H1 (cell line): Measurements from ENCODE around the gene DNAH1. TPM values are rescaled to one million over a fixed set of nuclear protein-coding genes. Genes with fewer than 3 reads are reported as not detected.

Experiments
- CTCF ChIA-PET: fragments of 300-600 bp; sonication (Branson Sonifier 250); formaldehyde crosslinking; loops from one replicate; lab custom pipeline; 2021; ENCODE audit not compliant: partially characterized antibody; lab: Charles Lee
- POLR2A ChIA-PET: fragments of 300-600 bp; sonication (Branson Sonifier 250); formaldehyde crosslinking; loops from one replicate; lab custom pipeline; 2021; ENCODE audit warnings: inconsistent platforms; ENCODE audit not compliant: partially characterized antibody; lab: Charles Lee
- DNase-seq, 2 experiments: peaks; one replicate each; pipeline versions ENCODE4 v3.0.0 to v3.0.0-alpha.2; 2010 to 2022; ENCODE audit warnings: low spot score in 2 of 2, low read depth in 1 of 2, mixed read lengths in 1 of 2
- FAIRE-seq: peaks from 2 replicates; lab custom pipeline; 2011; peaks lifted over from hg19 to GRCh38; lab: Jason Lieb, UNC
- H2AFZ ChIP-seq: 2 replicates; pipeline ENCODE4 v1.8.1; 2012; ENCODE audit warnings: low read length, inconsistent platforms
- H2AK5ac ChIP-seq: 2 replicates; pipeline ENCODE4 v1.6.1; 2013; ENCODE audit warnings: low read depth, low read length
- H2BK120ac ChIP-seq: replicated peaks from 2 replicates; pipeline ENCODE3; 2013; ENCODE audit warnings: low read depth, low read length, inconsistent platforms
- H2BK12ac ChIP-seq: 2 replicates; pipeline ENCODE4 v1.6.1; 2013; ENCODE audit warnings: low read depth, low read length
- H2BK15ac ChIP-seq: 2 replicates; pipeline ENCODE4 v1.6.1; 2013; ENCODE audit warnings: low read length
- H2BK20ac ChIP-seq: 2 replicates; pipeline ENCODE4 v1.6.1; 2013; ENCODE audit warnings: low read length
- H2BK5ac ChIP-seq: 2 replicates; pipeline ENCODE4 v1.6.1; 2013; ENCODE audit warnings: low read depth, low read length
- H3K14ac ChIP-seq: 2 replicates; pipeline ENCODE4 v1.6.1; 2013; ENCODE audit warnings: inconsistent platforms; ENCODE audit not compliant: insufficient read length
- H3K18ac ChIP-seq: 2 replicates; pipeline ENCODE4 v1.6.1; 2013; ENCODE audit warnings: low read length; ENCODE audit errors: extremely low read depth
- H3K23ac ChIP-seq: 2 replicates; pipeline ENCODE4 v1.6.1; 2013; ENCODE audit warnings: inconsistent platforms; ENCODE audit not compliant: insufficient read length
- H3K23me2 ChIP-seq: 2 replicates; pipeline ENCODE4 v1.6.1; 2013; ENCODE audit warnings: low read depth, low read length
- H3K27ac ChIP-seq: 2 replicates; pipeline ENCODE4 v1.6.1; 2011; ENCODE audit warnings: low read depth, low read length, inconsistent platforms
- H3K27me3 ChIP-seq, 4 experiments: replicated peaks in 1 of 4; 1 replicate in 1 of 4; 2 replicates in 3 of 4; pipeline versions ENCODE4 v1.6.1 to v1.8.1; 2011 to 2013; ENCODE audit warnings: low read length in 3 of 4, mild to moderate bottlenecking in 3 of 4, inconsistent platforms in 2 of 4, mixed read lengths in 2 of 4, moderate library complexity in 1 of 4; ENCODE audit not compliant: control insufficient read depth in 3 of 4, insufficient read depth in 3 of 4; ENCODE audit errors: extremely low read depth in 1 of 4
- H3K36me3 ChIP-seq, 4 experiments: 2 replicates each; pipeline versions ENCODE4 v1.6.1 to v1.8.1; 2011 to 2013; ENCODE audit warnings: mild to moderate bottlenecking in 4 of 4, low read length in 3 of 4, moderate library complexity in 2 of 4, control low read depth in 1 of 4, inconsistent platforms in 1 of 4; ENCODE audit not compliant: insufficient read depth in 4 of 4, control insufficient read depth in 2 of 4
- H3K4ac ChIP-seq: replicated peaks from 2 replicates; pipeline ENCODE3; 2013; ENCODE audit warnings: low read length, low read depth, mixed read lengths, inconsistent platforms; ENCODE audit not compliant: insufficient read length
- H3K4me1 ChIP-seq, 4 experiments: replicated peaks in 1 of 4; 1 replicate in 1 of 4; 2 replicates in 3 of 4; pipeline versions ENCODE4 v1.6.1 to v1.8.1; 2011 to 2013; ENCODE audit warnings: low read length in 3 of 4, inconsistent platforms in 2 of 4, mixed read lengths in 1 of 4; ENCODE audit not compliant: insufficient read depth in 4 of 4, control insufficient read depth in 3 of 4
- H3K4me2 ChIP-seq, 2 experiments: 2 replicates each; pipeline versions ENCODE4 v1.6.1 to v1.8.1; 2011 to 2013; ENCODE audit warnings: low read depth in 2 of 2, low read length in 2 of 2, control low read depth in 1 of 2, inconsistent platforms in 1 of 2, mild to moderate bottlenecking in 1 of 2; ENCODE audit not compliant: insufficient read depth in 1 of 2
- H3K4me3 ChIP-seq, 4 experiments: fragments of 200-600, 300-600 bp in 1 of 4; sonication (generic), shearing (Covaris generic), sonication (Bioruptor Twin) in 1 of 4; 2 replicates each; pipeline versions ENCODE4 v1.5.1 to v1.8.1; 2011 to 2016; ENCODE audit warnings: low read length in 4 of 4, low read depth in 3 of 4, control low read depth in 2 of 4, inconsistent platforms in 2 of 4, mild to moderate bottlenecking in 2 of 4, mixed read lengths in 1 of 4, moderate library complexity in 1 of 4; ENCODE audit not compliant: insufficient read depth in 2 of 4; ENCODE audit errors: extremely low read depth in 1 of 4
- H3K56ac ChIP-seq: replicated peaks from 2 replicates; pipeline ENCODE3; 2013; ENCODE audit warnings: low read depth, mild to moderate bottlenecking, mixed read lengths, low read length, inconsistent platforms; ENCODE audit not compliant: insufficient read length
- H3K79me1 ChIP-seq: 2 replicates; pipeline ENCODE4 v1.6.1; 2013; ENCODE audit warnings: low read depth, low read length, control low read depth
- H3K79me2 ChIP-seq, 2 experiments: 2 replicates each; pipeline versions ENCODE4 v1.6.1 to v1.8.1; 2012 to 2013; ENCODE audit warnings: low read length in 2 of 2, mild to moderate bottlenecking in 2 of 2, inconsistent platforms in 1 of 2; ENCODE audit not compliant: insufficient read depth in 2 of 2, control insufficient read depth in 1 of 2
- H3K9ac ChIP-seq, 4 experiments: replicated peaks in 1 of 4; 1 replicate in 1 of 4; 2 replicates in 3 of 4; pipeline versions ENCODE4 v1.6.1 to v1.8.1; 2011 to 2013; ENCODE audit warnings: low read depth in 3 of 4, low read length in 3 of 4, control low read depth in 2 of 4, mild to moderate bottlenecking in 2 of 4, moderate library complexity in 2 of 4, inconsistent platforms in 1 of 4; ENCODE audit errors: extremely low read depth in 1 of 4
- H3K9me3 ChIP-seq, 2 experiments: 2 replicates each; pipeline versions ENCODE4 v1.6.1 to v1.8.1; 2012 to 2013; ENCODE audit warnings: mild to moderate bottlenecking in 2 of 2, moderate library complexity in 2 of 2, control low read depth in 1 of 2, inconsistent platforms in 1 of 2, low read depth in 1 of 2, low read length in 1 of 2, mixed read lengths in 1 of 2; ENCODE audit not compliant: insufficient read depth in 2 of 2
- H4K20me1 ChIP-seq, 2 experiments: replicated peaks in 1 of 2; 2 replicates each; pipeline versions ENCODE3 to v1.8.1; 2011 to 2013; ENCODE audit warnings: inconsistent platforms in 2 of 2, low read length in 2 of 2, mild to moderate bottlenecking in 1 of 2; ENCODE audit not compliant: insufficient read depth in 2 of 2, control insufficient read depth in 1 of 2
- H4K5ac ChIP-seq: 2 replicates; pipeline ENCODE4 v1.6.1; 2013; ENCODE audit warnings: low read length, low read depth, mixed read lengths, inconsistent platforms; ENCODE audit not compliant: insufficient read length
- H4K8ac ChIP-seq: 2 replicates; pipeline ENCODE4 v1.8.0; 2013; ENCODE audit warnings: mild to moderate bottlenecking, moderate library complexity, low read length, inconsistent platforms; ENCODE audit not compliant: insufficient read depth; ENCODE audit errors: extremely low read depth
- H4K91ac ChIP-seq: replicated peaks from 2 replicates; pipeline ENCODE3; 2013; ENCODE audit warnings: low read length, mixed read lengths, inconsistent platforms; ENCODE audit not compliant: insufficient read length
- CBX5 ChIP-seq: fragments of 300-800, 300-1000 bp; sonication (generic); IDR thresholded peaks from 2 replicates; pipeline ENCODE4 v1.7.1; 2016; ENCODE audit warnings: antibody characterized with exemption, low read length, low read depth
- CHD2 ChIP-seq: IDR thresholded peaks from 2 replicates; pipeline ENCODE4 v1.6.1; 2012; ENCODE audit warnings: low read length, improper control_type of control experiment
- FOSL1 ChIP-seq: IDR thresholded peaks from 2 replicates; pipeline ENCODE4 v1.6.1; 2011; ENCODE audit warnings: mild to moderate bottlenecking, low read depth, low read length, moderate library complexity; ENCODE audit not compliant: insufficient read depth
- HDAC6 ChIP-seq: IDR thresholded peaks from one replicate; pipeline ENCODE4 v1.7.1; 2012; ENCODE audit warnings: low read depth, mild to moderate bottlenecking, inconsistent platforms, low read length, moderate library complexity
- NANOG ChIP-seq: IDR thresholded peaks from 2 replicates; pipeline ENCODE4 v1.6.1; 2011; ENCODE audit warnings: low read length, low read depth, mild to moderate bottlenecking, inconsistent platforms; ENCODE audit not compliant: insufficient read depth, poor library complexity, severe bottlenecking
- RNF2 ChIP-seq: fragments of 200-900, 300-1000 bp; sonication (generic); IDR thresholded peaks from 2 replicates; pipeline ENCODE4 v1.7.1; 2016; ENCODE audit warnings: borderline replicate concordance, low read depth, mild to moderate bottlenecking, antibody characterized with exemption, low read length; ENCODE audit not compliant: poor library complexity, severe bottlenecking; ENCODE audit errors: missing control alignments
- USF2 ChIP-seq: IDR thresholded peaks from 2 replicates; pipeline ENCODE4 v1.6.1; 2011; ENCODE audit warnings: low read length, improper control_type of control experiment
- YY1 ChIP-seq: IDR thresholded peaks from 2 replicates; pipeline ENCODE4 v1.6.1; 2011; ENCODE audit warnings: low read depth, mild to moderate bottlenecking, low read length
- WGBS, 2 experiments: shearing (Covaris generic) in 1 of 2; methylation state at CpG; one replicate each; pipeline versions ENCODE4 v1.1.6 to v1.1.7; 2013 to 2015; ENCODE audit warnings: low lambda C conversion rate in 2 of 2, mixed read lengths in 2 of 2, inconsistent platforms in 1 of 2, low coverage in 1 of 2, missing lambda C conversion rate in 1 of 2; ENCODE audit not compliant: insufficient replicate concordance in 2 of 2, insufficient coverage in 1 of 2, insufficient read length in 1 of 2; ENCODE audit errors: extremely low coverage in 1 of 2, missing lambda C conversion rate in 1 of 2; 5-methylcytosine and 5-hydroxymethylcytosine counted together
- polyA plus RNA-seq, 7 experiments: library from polyadenylated mRNA; depleted of rRNA in 3 of 7; stranded (reverse) in 5 of 7; unstranded in 2 of 7; fragments of >200 nt in 5 of 7; fragments of 200-250 nt in 2 of 7; gene quantifications; 1 replicate in 5 of 7; 2 replicates in 1 of 7; 4 replicates in 1 of 7; pipeline versions ENCODE4 v1.2.1 to v1.2.3, GENCODE V29; 2011 to 2013; ENCODE audit warnings: missing spikeins in 2 of 7, mixed read lengths in 2 of 7
- total RNA-seq: library from RNA; stranded (reverse); fragmentation: NEBNext Ultra II Directional; extraction: Animal tissue kit (Norgen Biotek cat#: 25700); gene quantifications from 2 replicates; pipeline ENCODE4 v1.2.1, GENCODE V29; 2021

The DNAH1 gene
- total and polyA plus RNA-seq, 2 of the 8 experiments (the other 6 are each of a cell fraction or from before 2014, with no cell fraction given), result 1.0 to 1.5 TPM

GRCh38 chr3:52295671-52296208 lies 20.4 kb upstream of the DNAH1 start:
- no peak overlapping the region; the same call in 1 of the 2 replicates for H3K27ac ChIP-seq
- 92% methylated on average over 5 of the region's 5 CpGs; no CpG with 5 or more reads in 1 of the 2 experiments for WGBS, 2 experiments
- no peaks in the 10 kb centered on the region for H3K36me3 ChIP-seq
- H3K56ac ChIP-seq, result no peak overlapping the region
- peaks cover 0 to 26% (median 20%) of the 10 kb centered on the region in 4 experiments; a peak in 6 of 7 replicates for H3K4me1 ChIP-seq
- no peak overlapping the region for H3K18ac ChIP-seq
- H3K27me3 ChIP-seq, result peaks cover 0 to 8% (median 2%) of the 10 kb centered on the region in 4 experiments; a peak in 3 of 7 replicates
- FAIRE-seq (no peak), DNase-seq (no peak)
- H4K20me1 ChIP-seq, result no peaks in the 10 kb centered on the region
- H2AK5ac ChIP-seq, result no peak overlapping the region
- H4K8ac ChIP-seq, result no peak overlapping the region
- H3K4me3 ChIP-seq, result no peak overlapping the region
- no peaks in the 10 kb centered on the region for H3K79me2 ChIP-seq
- H3K23ac ChIP-seq, result no peak overlapping the region
- H4K5ac ChIP-seq, result no peak overlapping the region
- H4K91ac ChIP-seq, result no peak overlapping the region
- no peak overlapping the region for H2AFZ ChIP-seq
- H2BK5ac ChIP-seq, result no peak overlapping the region
- POLR2A ChIA-PET, result interaction anchor here (0.9 to 6.0 kb wide), 3 partner anchors 15 to 300 kb away, joined by 3 to 39 read pairs (median 3); partner anchors contain the start of genes RPL29 and WDR82
- H3K9me3 ChIP-seq, result no peaks in the 10 kb centered on the region
- H3K14ac ChIP-seq, result no peak overlapping the region
- no peak overlapping the region for H2BK12ac ChIP-seq
- H3K23me2 ChIP-seq, result peaks cover 16% of the 10 kb centered on the region
- no peaks in the 10 kb centered on the region; the same call in 1 of the 2 replicates for H3K79me1 ChIP-seq
- CTCF ChIA-PET, result interaction anchor here (0.7 to 15.3 kb wide), 16 partner anchors 8 to 243 kb away, joined by 3 to 198 read pairs (median 5); partner anchors contain the start of genes DNAH1, GLYCTK and WDR82
- no peak overlapping the region for H2BK20ac ChIP-seq
- no peak overlapping the region for H2BK15ac ChIP-seq
- no peak overlapping the region for H2BK120ac ChIP-seq
- no peak overlapping the region for H3K4ac ChIP-seq
- H3K9ac ChIP-seq, result no peak overlapping the region
- no peak overlapping the region for H3K4me2 ChIP-seq
- TF ChIP-seq FOSL1 (no peak), YY1 (no peak), CHD2 (no peak), USF2 (no peak), NANOG (no peak), RNF2 (no peak), HDAC6 (no peak), CBX5 (no peak)
